ENCODE results near the gene IKZF5.

Gene IKZF5, protein sequence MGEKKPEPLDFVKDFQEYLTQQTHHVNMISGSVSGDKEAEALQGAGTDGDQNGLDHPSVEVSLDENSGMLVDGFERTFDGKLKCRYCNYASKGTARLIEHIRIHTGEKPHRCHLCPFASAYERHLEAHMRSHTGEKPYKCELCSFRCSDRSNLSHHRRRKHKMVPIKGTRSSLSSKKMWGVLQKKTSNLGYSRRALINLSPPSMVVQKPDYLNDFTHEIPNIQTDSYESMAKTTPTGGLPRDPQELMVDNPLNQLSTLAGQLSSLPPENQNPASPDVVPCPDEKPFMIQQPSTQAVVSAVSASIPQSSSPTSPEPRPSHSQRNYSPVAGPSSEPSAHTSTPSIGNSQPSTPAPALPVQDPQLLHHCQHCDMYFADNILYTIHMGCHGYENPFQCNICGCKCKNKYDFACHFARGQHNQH

GRCh38 chr10:123008355-123009104 lies at the start of gene IKZF5, which contains the start of gene ACADSB:
IKZF5 (minus strand) TSS chr10:123008795; CDS start chr10:122998625, 10,170 bp downstream.
ACADSB (plus strand) TSS chr10:123009006; CDS start chr10:123009030, 24 bp downstream.
- DNase-seq = peak; percentile 97 to 98

- DNase-seq = no peak
These were observed 49.4 kb upstream of the IKZF5 start for GRCh38 chr10:123057968-123058367.

GRCh38 chr10:123045961-123046731 lies 37.6 kb upstream of the IKZF5 start:
- no peak for DNase-seq

- DNase-seq = no peak
These were observed 35.8 kb upstream of the IKZF5 start for GRCh38 chr10:123044391-123044790.

GRCh38 chr10:123043409-123043925 lies 34.9 kb upstream of the IKZF5 start:
- DNase-seq = peak; percentile 30 to 51

DNA sequence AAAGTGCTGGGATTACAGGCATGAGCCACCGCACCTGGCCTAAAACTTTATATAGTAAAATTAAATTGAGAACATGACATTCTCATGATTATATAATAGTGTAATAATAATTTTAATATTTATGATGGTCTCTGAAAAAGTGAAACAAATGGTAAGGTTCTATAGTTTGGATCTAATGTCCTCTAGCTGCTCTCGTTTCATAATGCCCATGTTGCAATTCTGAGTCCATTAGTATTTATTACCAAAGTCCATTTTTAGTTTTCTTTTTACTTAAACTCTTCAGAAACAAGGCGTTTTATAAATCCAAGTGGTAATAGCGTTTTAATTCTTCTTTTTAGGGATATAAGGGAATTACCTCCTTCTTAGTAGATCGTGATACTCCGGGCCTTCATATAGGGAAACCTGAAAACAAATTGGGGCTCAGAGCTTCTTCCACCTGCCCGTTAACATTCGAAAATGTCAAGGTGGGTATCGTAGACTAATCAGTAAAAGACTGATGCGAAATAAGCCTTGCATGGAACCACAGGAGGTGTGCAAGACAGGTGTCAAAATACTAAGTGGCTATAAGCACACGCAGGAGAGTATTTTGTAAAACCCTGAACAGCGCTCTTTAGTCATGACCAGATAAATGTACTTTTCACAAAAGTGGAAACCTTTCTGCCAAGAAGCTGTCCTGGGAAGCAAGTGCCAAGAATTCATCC lies 34.3 kb upstream of the IKZF5 start:
- no peak for DNase-seq

GRCh38 chr10:123039632-123039930 lies 31.0 kb upstream of the IKZF5 start:
- no peak for DNase-seq

- no peak for DNase-seq
These were observed 30.4 kb upstream of the IKZF5 start for GRCh38 chr10:123038782-123039631.

DNA sequence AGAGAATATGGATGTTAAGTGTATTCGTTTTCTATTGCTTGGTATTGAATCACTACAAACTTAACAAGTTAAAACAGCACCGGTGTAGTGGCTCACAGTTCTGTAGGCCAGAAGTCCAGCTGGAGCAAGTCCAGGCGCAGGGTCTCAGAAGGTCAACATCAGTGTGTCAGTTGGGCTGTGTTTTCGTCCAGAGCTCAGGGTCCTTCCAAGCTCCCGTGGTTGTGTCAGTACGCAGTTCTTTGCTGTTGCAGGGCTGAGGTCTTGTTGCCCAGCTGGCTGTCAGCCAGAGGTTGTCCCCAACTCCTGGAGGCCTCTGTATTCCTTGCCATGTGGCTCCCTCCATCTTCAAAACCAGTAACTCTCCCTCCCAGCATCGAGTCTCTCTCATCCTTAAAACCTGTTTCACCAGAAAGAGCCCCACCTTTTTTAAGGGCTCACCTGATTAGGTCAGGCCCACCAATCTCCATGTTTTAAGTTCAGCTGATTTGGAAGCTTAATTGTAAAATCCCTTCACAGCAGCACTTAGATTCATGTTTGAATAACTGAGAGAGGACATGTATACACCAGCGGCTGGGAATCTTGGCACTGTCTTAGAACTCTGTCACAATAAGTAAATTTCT lies 27.0 kb upstream of the IKZF5 start:
- no peak for DNase-seq

DNA sequence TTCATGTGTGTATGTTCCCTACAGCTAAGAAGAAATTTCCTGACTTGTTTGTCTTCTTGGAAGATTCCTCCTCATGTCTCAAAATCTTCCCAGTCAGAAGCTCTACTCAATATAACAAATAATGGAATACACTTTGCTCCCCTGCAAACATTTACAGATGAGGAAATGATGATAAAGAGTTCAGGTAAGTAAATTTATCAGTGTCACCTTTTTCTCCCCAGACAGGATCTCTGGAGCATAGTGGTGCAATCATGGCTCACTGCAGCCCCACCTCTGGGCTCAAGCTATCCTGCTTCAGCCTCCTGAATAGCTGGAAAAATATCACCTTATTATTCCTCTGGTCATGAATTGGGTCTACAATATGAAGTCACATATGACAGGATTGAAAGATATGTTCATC lies 25.7 kb upstream of the IKZF5 start:
- no peak for DNase-seq

DNA sequence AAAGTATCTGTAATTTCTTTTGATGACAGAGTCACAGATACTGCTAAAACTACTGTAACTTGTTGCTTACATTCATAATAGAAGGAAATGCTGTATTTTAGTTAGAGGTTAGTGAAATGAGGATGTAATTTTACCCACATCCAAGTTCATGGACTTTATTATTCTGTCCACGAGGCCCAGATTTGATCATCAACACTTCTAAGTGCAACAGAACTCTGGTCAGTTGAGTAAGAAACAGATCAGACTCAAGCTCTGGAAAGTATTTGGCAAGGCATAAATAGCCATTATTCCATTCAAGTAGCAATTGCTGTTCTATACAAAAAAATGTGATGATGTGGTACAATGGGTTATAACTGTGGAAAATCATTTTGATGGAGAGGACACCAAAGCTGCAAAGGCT lies 22.5 kb upstream of the IKZF5 start:
- DNase-seq = no peak

DNA sequence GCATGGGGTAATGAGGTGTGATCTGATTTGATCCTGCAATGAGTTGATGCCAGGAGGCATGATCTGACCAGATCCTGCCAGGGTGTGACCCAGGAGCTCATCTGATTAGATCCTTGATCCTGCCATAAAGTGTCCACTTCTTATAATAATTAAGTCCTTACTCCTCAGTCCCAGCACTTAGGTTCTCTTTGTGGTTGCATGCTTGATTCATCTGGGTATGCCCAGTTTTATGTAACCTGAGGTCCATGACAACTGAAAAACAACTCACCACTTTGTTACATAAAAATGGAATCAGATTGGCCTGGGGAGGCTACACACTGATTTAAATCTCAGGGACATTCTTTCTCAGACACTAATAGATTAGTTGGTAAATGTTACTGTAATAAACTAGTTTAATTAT lies 19.3 kb upstream of the IKZF5 start:
- no peak for DNase-seq

- DNase-seq = no peak
These were observed 17.7 kb upstream of the IKZF5 start for GRCh38 chr10:123026302-123026701.

DNA sequence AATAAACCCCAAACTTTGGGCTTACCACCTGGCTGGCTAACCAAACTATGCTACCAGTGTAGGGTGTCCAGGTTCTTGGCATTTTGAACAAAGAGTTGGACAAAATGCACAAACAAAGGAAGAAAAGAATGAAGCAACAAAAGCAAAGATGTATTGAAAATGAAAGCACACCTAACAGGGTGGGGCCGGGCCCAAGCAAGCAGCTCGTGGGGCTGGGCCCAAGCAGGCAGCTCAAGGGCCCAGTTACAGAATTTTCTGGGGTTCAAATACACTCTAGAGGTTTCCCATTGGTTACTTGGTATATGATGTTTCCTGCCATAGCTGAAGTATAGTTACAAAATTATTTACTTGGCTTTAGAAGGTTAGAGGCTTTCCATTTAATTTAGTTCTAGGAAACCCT lies 15.9 kb upstream of the IKZF5 start:
- DNase-seq = no peak

DNA sequence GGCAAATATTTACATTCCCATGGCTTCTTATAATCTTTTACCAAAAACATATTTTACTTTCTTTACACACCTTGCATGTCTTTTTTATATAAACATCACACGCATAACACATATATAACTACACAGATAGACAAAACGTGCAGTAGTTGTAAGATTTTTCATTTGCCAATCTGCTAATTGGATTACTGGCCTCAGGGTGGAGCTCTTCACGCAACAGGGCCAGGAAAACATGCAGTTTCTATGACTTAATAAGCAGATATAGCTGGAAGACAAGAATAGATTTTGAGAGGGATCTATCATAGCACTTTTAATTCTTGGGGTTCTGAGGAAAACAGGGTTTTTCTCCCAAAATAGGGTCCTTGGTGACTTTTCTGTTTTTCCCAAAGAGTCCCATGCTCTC lies 12.9 kb upstream of the IKZF5 start:
- peak in 1 of 2 donors; percentile 3 for DNase-seq

DNA sequence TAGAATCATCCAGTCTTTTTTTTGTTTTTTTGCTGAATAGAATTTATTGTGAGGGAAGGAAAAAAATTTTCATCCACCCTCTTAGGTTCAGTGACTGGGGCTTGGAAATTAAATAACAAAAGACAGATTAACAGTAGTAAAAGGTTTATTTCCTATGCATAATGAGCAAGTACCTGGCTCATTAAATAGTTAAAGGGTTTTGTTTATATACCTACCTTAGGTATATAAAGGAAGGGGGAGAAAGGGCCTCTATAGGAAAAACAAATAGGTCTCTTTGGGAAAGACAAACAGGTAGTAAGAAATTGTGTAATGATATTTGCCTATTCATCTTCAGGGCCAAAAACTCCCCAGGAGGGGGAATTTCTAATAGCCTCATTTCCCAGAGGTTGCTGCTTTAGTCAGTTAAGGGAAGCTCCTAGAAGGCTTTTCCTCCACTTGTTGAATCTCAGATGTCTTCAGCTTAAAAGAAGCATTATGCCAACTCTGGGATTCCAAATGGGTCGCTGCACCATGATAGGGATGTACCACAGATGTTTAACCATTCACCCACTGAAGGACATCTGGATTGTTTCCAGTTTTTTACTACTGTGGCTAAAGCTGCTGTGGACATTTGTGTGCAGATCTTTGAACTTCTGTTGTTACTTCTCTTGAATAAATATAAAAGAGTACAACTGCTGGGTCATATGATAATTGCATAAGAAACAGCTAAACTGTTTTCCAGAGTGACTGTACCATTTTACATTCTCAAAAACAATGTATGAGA lies 11.5 kb upstream of the IKZF5 start:
- DNase-seq = no peak

DNA sequence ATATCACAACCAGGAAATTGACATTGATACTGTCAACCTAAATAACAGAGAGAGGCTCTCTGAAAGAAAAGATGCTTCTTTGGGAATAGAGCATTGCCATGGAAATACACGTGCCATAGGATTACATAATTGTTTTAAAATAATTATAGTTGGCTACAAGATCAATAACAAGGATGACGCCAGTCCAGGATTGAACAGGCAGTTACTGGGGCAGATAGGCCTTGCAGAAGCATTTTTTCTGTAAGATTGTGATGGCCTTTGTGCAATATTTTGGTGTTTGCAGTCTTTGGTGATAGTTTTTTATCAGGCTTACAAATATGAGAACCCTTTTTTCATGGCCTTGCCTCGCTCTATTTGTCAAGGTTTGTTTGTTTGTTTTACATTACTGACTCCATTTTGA lies 10.7 kb upstream of the IKZF5 start:
- DNase-seq = no peak

GRCh38 chr10:123018531-123018930 lies 9.9 kb upstream of the IKZF5 start:
- DNase-seq = no peak

GRCh38 chr10:123017421-123018165 lies 9.0 kb upstream of the IKZF5 start:
- DNase-seq = no peak

DNA sequence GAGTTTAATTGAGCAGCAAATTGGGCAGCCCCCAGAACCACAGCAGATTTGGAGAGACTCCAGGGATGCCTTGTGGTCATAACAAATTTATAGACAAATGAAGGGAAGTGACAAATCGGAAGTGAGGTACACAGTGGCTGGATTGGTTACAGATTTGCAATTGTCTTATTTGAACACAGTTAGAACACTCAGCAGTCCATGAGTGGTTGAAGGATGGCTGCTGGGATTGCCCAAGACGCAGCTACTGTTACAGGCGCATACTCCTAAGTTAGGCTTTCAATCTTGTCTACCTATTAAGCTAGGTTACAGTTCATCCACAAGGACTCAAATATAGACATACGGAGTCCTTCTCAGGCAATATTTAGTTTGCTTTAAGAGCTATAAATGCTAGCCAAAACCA lies 7.6 kb upstream of the IKZF5 start:
- DNase-seq = no peak
